HG03565 (cell line): ENCODE measurements around the gene AIFM1.

ENCODE experiments used
- ATAC-seq: cut with Tn5 transposase; IDR thresholded peaks from one replicate; pipeline ENCODE4 v1.9.1; 2021; ENCODE audit warnings: mild to moderate bottlenecking, moderate library complexity; ENCODE audit not compliant: unreplicated experiment

Gene AIFM1

DNA sequence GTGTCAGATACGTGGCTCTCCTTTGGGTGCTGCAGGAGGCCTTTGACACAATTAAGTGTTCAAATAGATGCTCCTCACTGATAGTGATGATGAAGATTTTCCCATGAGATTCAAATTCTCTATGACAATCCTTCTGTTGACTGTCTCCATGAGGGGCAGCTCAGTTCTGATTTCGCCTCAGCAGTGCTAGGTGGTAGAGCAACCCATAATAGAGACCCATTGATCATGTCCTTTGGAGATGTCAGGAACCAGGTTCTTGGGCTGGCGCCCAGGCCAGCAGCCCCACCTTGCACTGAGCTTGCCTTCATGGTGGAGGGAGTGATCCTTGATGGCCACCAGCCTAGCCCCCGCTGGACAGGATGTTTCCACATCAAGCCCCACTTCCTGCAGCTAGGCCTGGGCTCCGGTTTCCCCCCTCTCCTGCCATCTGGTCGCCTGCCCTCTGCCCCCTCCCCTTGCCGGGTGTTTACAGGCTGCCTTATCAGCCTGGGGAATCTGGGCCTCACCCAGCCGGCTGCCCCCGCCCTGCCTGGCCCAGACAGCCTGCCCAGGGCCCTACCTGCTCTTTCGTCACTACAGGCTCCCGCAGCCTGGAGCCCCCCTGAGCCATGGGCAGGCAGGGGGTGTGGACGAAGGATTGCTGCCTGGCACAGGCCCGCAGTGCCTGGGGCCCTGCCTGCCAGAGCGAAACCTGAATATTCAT, 68.0 kb downstream of the AIFM1 start:
- ATAC-seq = no peak

DNA sequence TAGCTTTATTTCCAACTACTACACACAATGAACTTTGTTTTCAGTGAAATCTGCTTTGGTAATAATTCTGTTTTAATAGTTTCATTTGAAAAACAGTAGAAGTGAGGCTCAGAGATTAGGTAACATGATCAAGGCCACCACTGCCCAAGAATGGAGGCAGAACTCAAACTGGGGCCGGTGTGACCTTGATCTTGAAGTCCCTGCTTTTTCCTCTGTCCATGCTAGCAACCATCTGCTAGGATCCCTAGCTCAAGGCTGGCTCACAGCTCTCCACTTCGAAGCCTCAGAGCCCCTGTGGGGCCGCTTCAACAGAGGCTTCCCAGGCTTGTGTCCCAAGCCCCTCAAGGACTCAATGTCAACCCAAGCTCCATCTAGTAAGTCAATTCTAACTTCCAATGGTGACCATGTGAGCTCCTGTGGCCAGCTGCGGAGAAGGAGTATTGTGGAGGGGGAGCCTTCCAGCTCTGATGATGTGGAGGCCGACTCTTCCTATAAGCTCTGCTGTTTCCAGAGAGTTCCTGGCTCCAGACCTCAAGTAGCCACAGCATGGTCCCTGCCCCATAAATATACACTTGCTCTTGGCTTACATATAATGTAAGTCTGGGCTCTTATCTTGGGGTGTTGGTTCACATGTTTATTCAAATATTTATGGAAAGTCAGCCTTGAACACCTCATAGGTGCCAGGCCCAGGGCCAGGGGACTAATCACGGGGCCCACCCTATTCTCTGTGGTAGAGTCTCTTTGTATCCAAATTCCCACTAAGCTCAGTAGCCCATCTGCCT, 70.2 kb downstream of the AIFM1 start:
- ATAC-seq = no peak

DNA sequence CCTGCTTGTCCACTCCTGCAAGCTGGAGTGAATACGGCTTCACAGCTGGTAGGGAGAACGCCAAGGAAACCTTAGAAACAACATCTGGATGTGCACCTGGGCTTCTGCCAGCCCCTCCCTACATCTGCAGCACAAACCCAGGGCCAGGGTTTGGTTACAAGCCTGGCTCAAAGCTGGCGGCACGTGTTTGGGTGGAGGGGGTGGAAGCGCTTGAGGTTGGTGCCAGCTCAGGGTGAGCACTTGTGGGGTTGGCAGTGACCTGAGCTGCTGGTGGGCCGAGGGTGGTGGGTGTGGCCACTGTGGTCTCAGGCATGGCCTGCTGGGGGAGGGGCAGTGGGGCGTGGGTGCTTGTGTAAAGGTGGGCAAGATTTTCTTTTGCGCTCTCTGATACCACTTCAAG, 70.9 kb downstream of the AIFM1 start:
- ATAC-seq = no peak

- no peak for ATAC-seq
Observed at GRCh38 chrX:130093271-130093670, 72.4 kb downstream of the AIFM1 start.

DNA sequence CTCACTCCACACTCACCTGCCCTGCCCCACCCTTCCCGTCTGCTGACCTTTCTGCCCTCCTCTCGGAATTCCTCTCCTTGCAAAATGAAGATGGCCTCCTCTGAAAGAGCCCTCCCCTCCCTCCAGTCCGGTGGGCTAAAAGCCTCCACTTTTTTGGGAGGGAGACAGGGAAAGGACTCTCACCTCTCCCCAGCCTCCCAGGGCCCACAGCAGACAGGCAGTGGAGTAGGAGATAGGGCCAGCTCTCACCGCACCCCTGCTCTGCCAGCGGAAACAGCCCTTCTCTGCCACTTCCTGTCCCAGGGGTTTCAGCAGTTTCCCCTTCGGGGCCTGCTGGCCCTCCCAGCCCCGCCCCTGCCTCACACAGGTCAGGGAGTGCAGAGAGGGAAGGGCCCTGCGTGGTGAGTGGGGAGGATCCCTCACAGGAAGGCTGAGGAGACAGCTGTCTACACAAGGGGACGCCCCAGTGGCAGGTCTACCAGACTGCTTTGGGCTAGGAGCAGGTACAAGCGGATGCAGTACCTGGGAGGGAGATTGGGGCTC, 73.6 kb downstream of the AIFM1 start:
- peak; percentile 99 for ATAC-seq

- ATAC-seq = no peak
Observed at GRCh38 chrX:130090364-130090763, 75.3 kb downstream of the AIFM1 start.

DNA sequence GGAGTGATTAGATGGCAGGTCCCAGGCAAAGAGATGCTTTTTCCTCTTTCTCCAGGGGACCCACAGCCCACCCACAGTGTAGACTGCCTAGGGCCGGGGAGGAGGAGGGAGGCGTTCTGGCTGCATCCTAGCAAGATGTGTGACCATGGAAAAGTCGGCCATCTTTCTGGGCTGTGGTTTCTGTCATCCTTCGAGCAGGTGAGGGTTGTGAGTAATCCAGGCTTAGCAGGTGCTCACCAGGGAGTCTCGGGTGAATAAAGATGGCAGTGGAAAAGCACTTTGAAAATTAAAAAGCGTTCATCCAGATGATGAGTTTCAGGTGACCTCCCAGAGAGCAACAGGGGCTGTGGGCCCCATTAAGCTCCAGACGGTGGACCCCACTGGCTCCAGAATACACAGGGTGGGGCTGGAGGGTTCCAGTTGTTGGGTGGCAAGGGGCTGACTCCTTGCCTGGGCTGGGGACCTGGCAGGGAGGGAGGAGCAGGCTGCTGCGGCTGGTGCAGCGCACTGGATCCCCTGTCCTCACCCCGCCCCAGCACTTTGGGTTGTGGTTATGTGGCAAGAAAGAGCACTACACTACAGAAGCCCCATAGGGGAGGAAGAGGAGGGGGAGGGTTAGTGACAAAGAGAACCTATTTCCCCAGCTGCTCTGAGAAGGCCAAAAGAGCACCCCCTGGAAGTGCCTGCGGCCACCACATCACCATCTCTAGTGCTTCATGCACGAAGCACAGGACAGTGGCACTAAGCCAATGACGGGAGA, 79.0 kb downstream of the AIFM1 start:
- ATAC-seq = peak; percentile 38

- ATAC-seq = no peak
Observed at GRCh38 chrX:130085551-130086446, 79.8 kb downstream of the AIFM1 start.

GRCh38 chrX:130084631-130085237, 80.9 kb downstream of the AIFM1 start:
- peak; percentile 26 for ATAC-seq

DNA sequence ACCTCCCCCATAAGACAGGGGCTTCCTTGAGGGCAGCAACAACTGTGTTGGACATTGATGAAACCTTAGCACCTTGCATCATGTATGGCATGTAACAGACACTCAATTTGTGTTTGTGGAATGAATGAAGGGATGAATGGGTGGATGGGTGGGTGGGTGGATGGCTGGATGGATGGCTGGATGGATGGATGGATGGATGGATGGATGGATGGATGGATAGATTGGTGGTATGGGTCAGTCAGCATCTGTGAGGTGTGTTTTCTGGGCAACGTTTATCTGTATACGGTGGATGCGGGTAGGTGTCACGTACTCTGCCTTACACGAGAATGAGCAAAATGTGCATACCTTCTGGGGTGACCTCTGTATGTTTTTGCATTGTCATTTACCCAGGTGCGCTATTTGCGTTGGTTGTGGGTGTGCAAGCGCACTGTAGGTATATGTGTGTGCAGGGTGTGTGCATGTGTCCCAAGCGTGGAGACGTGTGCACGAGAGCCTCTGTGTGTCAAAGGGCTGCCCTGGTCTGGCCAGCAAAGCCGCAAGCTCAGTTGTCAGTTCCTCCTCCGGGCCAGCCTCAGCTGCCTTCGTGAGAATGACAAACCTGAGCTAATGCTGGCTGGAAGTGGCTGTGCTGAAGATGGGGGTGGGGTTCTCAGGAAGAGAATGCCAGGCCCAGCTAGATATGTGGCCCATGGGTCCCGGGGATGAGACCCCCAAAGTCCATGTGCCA, 81.8 kb downstream of the AIFM1 start:
- ATAC-seq = no peak

DNA sequence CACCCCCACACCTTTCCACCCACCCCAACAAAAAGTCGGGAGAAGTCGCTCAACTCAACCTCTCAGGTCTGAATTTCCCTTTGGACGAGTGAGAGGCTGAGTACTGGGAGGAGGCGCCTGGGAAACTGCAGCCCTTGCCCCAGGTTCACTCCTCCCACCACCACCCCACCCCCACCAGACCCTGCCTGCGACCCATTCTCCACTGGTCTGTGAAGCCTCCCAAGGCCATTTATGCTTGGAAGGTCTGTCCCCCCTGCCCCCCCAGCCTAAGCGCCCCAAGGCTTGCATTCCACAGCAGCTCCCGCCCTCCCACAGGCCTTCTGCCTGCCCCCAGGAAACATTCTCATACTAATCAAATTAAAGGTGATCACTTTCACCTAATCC, 82.5 kb downstream of the AIFM1 start:
- ATAC-seq = no peak

DNA sequence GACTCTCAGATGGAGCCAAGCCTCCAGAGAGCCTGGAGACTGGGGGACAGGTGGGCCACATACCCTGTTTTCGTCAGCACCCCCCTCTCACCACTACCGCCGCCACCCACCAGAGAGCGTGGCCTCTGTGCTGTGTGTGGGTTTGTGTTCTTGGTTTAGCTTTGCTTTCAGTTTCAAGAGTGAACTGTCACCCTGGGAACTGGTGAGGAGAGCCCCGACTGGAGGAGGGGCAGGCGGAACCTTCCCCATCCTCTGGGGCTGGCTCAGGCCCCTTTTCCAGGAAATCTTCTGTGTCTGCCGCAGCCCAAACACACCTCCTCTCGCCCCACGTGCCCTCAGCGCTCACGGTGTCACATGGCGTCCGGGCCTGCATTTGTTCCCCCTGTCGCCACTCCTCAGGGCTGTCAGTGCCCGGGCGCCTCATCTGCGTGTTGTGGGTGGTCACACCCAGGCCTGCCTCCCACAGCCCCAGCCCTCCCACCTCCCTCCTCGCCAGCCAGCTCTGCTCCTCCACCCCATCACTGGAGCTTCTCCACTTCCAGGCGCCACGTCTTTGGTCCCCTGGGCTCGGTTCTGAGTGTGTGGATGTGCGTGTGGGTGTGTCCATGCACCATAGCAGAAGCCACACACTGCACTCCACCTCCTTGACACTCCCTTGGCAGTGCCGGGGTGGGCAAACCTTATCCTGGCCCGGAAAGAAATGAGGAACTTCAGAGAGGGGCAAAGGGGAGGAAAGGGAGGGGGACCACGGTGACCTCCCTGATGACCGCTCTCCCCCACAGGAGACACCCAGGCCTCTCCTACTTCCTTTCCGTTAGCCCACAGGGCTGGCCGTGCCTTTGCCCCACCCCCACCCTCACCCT, 83.2 kb downstream of the AIFM1 start:
- peak; percentile 42 for ATAC-seq

- ATAC-seq = no peak
Observed at GRCh38 chrX:130081421-130082045, 84.1 kb downstream of the AIFM1 start.

DNA sequence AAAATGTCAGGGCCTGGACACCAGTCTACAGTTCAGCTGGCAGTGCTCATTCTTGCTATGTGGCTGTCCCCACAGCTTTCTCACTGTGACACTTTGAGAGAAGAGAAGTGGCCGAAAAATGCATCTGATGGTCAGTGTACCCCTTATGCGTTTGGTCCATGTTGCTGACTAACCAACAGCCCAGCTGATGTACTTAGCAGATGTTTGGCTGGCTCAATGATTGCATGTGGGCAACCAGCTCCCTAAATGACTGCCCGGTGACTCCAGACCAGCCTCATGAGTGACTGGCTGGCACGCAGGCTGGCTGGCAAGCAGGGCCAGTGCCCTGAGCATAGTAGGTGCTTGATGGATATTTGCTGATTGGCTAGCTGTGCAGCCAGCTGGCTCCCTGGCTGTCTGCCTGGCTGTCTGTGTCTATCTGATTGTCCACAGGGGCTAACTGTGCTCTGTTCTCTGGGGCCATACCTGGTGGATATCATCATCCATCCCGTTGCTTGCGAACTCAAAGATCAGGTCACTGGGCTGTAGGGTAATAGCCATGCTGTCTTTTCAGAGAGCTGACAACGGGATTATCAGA, 84.8 kb downstream of the AIFM1 start:
- no peak for ATAC-seq

GRCh38 chrX:130079824-130080406, 85.7 kb downstream of the AIFM1 start:
- no peak for ATAC-seq
